Breast epithelium (tissue), 4 donors: ENCODE results near the gene CBLN3. TPM values are rescaled to one million over a fixed set of nuclear protein-coding genes. Genes with fewer than 3 reads are reported as not detected.

Experiments used
- DNase-seq, 2 donors: peaks; one replicate each; pipeline ENCODE4 v3.0.0-alpha.2; 2019; ENCODE audit warnings: low spot score in 2 of 2
- H3K27ac ChIP-seq, 2 donors: fragments of 200-600 bp; sonication (generic) in 1 of 2; one replicate each; pipeline ENCODE4 v1.5.1; 2016 to 2019; ENCODE audit warnings: mild to moderate bottlenecking in 1 of 2
- H3K27me3 ChIP-seq, 2 donors: fragments of 200-600 bp; sonication (generic) in 1 of 2; one replicate each; pipeline versions ENCODE4 v1.5.1 to v1.6.0; 2017 to 2019; ENCODE audit warnings: control low read depth in 1 of 2, mild to moderate bottlenecking in 1 of 2
- H3K36me3 ChIP-seq: fragments of 200-600 bp; one replicate; pipeline ENCODE4 v1.5.1; 2019
- H3K4me1 ChIP-seq, 2 donors: fragments of 200-600 bp; sonication (generic); one replicate each; pipeline ENCODE4 v1.5.1; 2016 to 2019; ENCODE audit warnings: control low read depth in 1 of 2
- H3K4me3 ChIP-seq, 3 donors: fragments of 200-600 bp; sonication (generic); 1 replicate in 2 of 3; 2 replicates in 1 of 3; pipeline ENCODE4 v1.5.1; 2016 to 2019; ENCODE audit warnings: mild to moderate bottlenecking in 3 of 3, moderate library complexity in 2 of 3
- H3K9me3 ChIP-seq, 2 donors: fragments of 200-600 bp; sonication (generic) in 1 of 2; one replicate each; pipeline ENCODE4 v1.5.1; 2016 to 2019; ENCODE audit warnings: control low read depth in 1 of 2
- POLR2A ChIP-seq: fragments of 450-650 bp; IDR thresholded peaks from one replicate; pipeline ENCODE4 v1.6.1; 2016; ENCODE audit warnings: antibody characterized with exemption, mild to moderate bottlenecking, moderate library complexity
- POLR2AphosphoS5 ChIP-seq, 3 donors: sonication (generic); formaldehyde crosslinking; IDR thresholded peaks; one replicate each; pipeline ENCODE4 v1.6.1; 2017; ENCODE audit warnings: antibody characterized with exemption in 3 of 3
- intact Hi-C: fragments of 100-400 bp; cut with DNase I; formaldehyde crosslinking; loops from one replicate; pipeline ENCODE4 v1.15.1; 2023; ENCODE audit warnings: low total_unique reads
- total RNA-seq, 3 donors: library from RNA; depleted of rRNA; stranded (reverse); fragments of >200 nt; gene quantifications; one replicate each; pipeline ENCODE4 v1.1.0, GENCODE V29; 2016
- TF ChIP-seq, protein P1 (sequence below), 3 donors: fragments of 450-650 bp; IDR thresholded peaks; one replicate each; pipeline ENCODE4 v1.5.1; 2016 to 2017; ENCODE audit warnings: antibody characterized with exemption in 3 of 3, mild to moderate bottlenecking in 3 of 3, moderate library complexity in 3 of 3

CBLN3 gene
- total RNA-seq, 3 donors from 2014 or later: 1.6 to 3.8 (median 2.3) TPM

DNA sequence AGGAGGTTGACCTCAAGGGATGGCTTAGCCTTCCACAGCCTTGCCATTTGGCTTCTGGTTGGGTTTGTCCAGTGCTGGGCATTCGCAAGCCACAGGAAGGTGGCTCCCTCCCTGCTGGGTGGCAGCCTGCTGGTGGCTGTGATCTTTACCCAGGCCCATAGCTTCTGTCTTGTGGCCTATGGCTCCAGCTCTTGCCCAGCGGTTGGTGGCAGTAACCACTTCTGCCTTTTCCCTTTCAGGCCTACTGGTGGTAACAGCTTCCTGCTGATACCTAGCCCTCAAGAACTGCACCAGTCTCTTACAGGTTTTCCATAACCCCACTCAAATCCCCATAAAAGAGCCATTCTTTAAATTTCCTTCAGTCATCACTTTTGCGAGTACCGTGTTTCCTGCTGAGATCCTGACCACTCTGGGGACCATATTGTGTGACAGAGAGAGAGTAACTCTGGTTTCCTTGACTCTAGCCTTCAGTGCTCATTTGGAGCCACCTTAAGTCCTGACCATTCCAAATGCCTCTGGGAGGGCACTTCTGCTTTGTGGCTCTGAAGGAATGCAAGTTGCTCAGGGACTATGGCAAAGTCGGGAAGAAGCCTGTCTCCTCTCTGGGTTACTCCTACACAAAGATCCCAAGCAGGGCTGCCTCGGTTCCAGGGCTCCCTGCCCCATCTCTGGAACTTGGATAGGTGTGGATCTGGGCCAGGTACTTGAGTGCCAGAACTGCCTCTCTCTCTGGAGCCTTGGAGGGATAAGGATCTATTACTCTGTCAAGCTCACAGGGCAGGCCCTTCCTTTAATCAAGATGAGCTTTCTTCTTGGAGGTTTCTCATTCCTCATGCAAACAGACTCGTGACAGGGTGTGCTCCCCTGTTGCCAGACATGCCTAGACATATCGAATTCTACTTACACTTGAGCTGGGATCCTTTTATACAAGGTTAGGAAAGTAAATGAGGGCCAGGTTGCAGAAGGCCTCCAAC is 33.6 kb downstream of the CBLN3 start:
- peaks cover 3 to 5% of the 10 kb centered on the region in 2 donors for H3K4me1 ChIP-seq
- no peaks in the 10 kb centered on the region for H3K9me3 ChIP-seq
- H3K27ac ChIP-seq: peak overlapping the region; percentile 52 to 69
- no peaks in the 10 kb centered on the region for H3K36me3 ChIP-seq
- intact Hi-C loops: loop anchor here (5.0 kb wide), 1 partner anchor 49 kb away; no protein-coding TSS in a partner anchor
- TF ChIP-seq, protein P1, sequence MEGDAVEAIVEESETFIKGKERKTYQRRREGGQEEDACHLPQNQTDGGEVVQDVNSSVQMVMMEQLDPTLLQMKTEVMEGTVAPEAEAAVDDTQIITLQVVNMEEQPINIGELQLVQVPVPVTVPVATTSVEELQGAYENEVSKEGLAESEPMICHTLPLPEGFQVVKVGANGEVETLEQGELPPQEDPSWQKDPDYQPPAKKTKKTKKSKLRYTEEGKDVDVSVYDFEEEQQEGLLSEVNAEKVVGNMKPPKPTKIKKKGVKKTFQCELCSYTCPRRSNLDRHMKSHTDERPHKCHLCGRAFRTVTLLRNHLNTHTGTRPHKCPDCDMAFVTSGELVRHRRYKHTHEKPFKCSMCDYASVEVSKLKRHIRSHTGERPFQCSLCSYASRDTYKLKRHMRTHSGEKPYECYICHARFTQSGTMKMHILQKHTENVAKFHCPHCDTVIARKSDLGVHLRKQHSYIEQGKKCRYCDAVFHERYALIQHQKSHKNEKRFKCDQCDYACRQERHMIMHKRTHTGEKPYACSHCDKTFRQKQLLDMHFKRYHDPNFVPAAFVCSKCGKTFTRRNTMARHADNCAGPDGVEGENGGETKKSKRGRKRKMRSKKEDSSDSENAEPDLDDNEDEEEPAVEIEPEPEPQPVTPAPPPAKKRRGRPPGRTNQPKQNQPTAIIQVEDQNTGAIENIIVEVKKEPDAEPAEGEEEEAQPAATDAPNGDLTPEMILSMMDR (IDR thresholded peaks at IDR 0.05): no peak
- TF ChIP-seq POLR2A (no peak), POLR2AphosphoS5 (IDR thresholded peaks at IDR 0.05) (no peak)
- H3K4me3 ChIP-seq: no peak overlapping the region
- no peaks in the 10 kb centered on the region for H3K27me3 ChIP-seq
- no peak for DNase-seq

GRCh38 chr14:24394275-24394674 is 35.2 kb downstream of the CBLN3 start:
- Histone ChIP-seq H3K4me3 (no peak overlapping the region), H3K9me3 (no peaks in the 10 kb centered on the region), H3K36me3 (no peaks in the 10 kb centered on the region), H3K4me1 (peaks cover 0 to 3% of the 10 kb centered on the region in 2 donors), H3K27me3 (no peaks in the 10 kb centered on the region), H3K27ac (no peak overlapping the region)
- TF ChIP-seq POLR2AphosphoS5 (IDR thresholded peaks at IDR 0.05): no peak
- TF ChIP-seq POLR2A: no peak
- TF ChIP-seq, protein P1 (IDR thresholded peaks at IDR 0.05): no peak
- DNase-seq: no peak
- intact Hi-C loops: no loop called here

- Histone ChIP-seq H3K27ac (no peak overlapping the region), H3K4me3 (no peak overlapping the region), H3K9me3 (no peaks in the 10 kb centered on the region), H3K4me1 (no peaks in the 10 kb centered on the region), H3K27me3 (no peaks in the 10 kb centered on the region), H3K36me3 (no peaks in the 10 kb centered on the region)
- DNase-seq: no peak
- intact Hi-C loops: no loop called here
- TF ChIP-seq POLR2A (no peak), POLR2AphosphoS5 (IDR thresholded peaks at IDR 0.05) (no peak)
- TF ChIP-seq, protein P1 (IDR thresholded peaks at IDR 0.05): no peak
Measured at GRCh38 chr14:24392325-24393091, 37.0 kb downstream of the CBLN3 start.

DNA sequence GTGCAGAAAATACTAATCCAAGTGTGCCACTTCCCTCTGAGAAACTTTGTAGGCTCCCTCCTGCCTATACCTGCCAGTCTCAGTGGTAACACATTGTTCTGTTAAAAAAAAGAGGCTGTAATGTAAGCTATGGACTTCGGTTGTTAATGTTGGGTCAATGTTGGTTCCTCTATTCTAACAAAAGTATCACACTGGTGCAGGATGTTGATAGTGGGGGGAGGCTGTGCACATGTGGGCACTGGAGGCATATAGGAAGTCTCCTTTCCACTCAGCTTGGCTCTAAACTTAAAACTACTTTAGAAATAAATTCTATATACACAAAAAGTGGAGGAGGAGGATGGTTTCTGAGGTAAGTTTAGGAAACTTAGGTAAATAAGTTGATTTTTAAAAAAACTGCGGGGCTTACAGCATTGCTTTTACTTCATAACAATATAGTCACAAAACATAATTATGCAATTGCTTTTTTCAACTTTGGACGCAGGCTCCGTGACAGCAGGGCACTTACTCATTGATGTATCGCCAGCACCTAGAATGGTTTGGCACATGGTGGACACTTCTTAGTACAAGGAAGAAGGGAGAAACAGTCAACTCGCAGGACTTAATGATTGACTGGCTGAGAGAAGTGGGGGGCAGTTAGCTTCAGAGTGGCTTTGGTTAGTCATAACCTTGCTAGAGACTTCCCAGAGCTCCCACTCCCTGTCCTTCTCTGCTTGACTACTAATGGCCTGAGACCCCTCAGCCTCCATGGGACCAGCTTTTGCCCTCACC is 38.6 kb downstream of the CBLN3 start:
- TF ChIP-seq POLR2AphosphoS5 (IDR thresholded peaks at IDR 0.05): no peak
- TF ChIP-seq, protein P1 (IDR thresholded peaks at IDR 0.05): no peak
- no peak for TF ChIP-seq POLR2A
- intact Hi-C loops: no loop called here
- no peak overlapping the region for H3K27ac ChIP-seq
- H3K27me3 ChIP-seq: no peaks in the 10 kb centered on the region
- no peak overlapping the region for H3K4me3 ChIP-seq
- DNase-seq: no peak
- H3K9me3 ChIP-seq: no peaks in the 10 kb centered on the region
- H3K36me3 ChIP-seq: no peaks in the 10 kb centered on the region
- no peaks in the 10 kb centered on the region for H3K4me1 ChIP-seq
